Mucosa of descending colon (tissue), 3 donors: ENCODE data around the gene RFX3. TPM values are rescaled to one million over a fixed set of nuclear protein-coding genes. Genes with fewer than 3 reads are reported as not detected.

ENCODE experiments used
- ATAC-seq: fragments of 200-7000 bp; cut with Tn5 transposase; one replicate; pipeline ENCODE4 v1.9.1; 2020; ENCODE audit warnings: mild to moderate bottlenecking, moderate library complexity
- DNase-seq, 3 donors: peaks; one replicate each; pipeline ENCODE4 v3.0.0-alpha.2; 2020
- H3K36me3 ChIP-seq: fragments of 200-600 bp; one replicate; pipeline ENCODE4 v1.8.0; 2021; ENCODE audit warnings: low read depth, mild to moderate bottlenecking
- H3K4me1 ChIP-seq: fragments of 200-600 bp; one replicate; pipeline ENCODE4 v1.8.0; 2021; ENCODE audit warnings: low read depth, mild to moderate bottlenecking
- H3K4me3 ChIP-seq: fragments of 200-600 bp; one replicate; pipeline ENCODE4 v1.8.0; 2021; ENCODE audit warnings: mild to moderate bottlenecking
- H3K9me3 ChIP-seq: fragments of 200-600 bp; one replicate; pipeline ENCODE4 v1.8.0; 2021; ENCODE audit warnings: mild to moderate bottlenecking
- CTCF ChIP-seq: fragments of 200-600 bp; IDR thresholded peaks from one replicate; pipeline ENCODE4 v1.8.0; 2022; ENCODE audit warnings: antibody characterized with exemption, mild to moderate bottlenecking
- intact Hi-C, 2 donors: fragments of 100-400 bp; cut with DNase I in 1 of 2; cut with micrococcal nuclease in 1 of 2; formaldehyde crosslinking; loops; one replicate each; pipeline versions ENCODE4 v1.11.0 to v1.11.1; 2022; cut with DNase I, micrococcal nuclease
- total RNA-seq, 3 donors: library from RNA; stranded (reverse); fragmentation: NEBNext Ultra II Directional in 2 of 3; extraction: Animal tissue kit (Norgen Biotek cat#: 25700) in 2 of 3; gene quantifications; one replicate each; pipeline versions ENCODE4 v1.2.1 to v1.2.4, GENCODE V29; 2021 to 2023
- donor health status: DM: no; HTN: no; CAD: no; lungs with moderate emphysema.
- donor health status: DM: no; HTN: no; CAD: no.
- donor health status: DM: no; HTN: yes; CAD: no.

Gene RFX3
- total RNA-seq, 3 donors from 2014 or later: 12.0 to 13.3 (median 12.3) TPM

DNA sequence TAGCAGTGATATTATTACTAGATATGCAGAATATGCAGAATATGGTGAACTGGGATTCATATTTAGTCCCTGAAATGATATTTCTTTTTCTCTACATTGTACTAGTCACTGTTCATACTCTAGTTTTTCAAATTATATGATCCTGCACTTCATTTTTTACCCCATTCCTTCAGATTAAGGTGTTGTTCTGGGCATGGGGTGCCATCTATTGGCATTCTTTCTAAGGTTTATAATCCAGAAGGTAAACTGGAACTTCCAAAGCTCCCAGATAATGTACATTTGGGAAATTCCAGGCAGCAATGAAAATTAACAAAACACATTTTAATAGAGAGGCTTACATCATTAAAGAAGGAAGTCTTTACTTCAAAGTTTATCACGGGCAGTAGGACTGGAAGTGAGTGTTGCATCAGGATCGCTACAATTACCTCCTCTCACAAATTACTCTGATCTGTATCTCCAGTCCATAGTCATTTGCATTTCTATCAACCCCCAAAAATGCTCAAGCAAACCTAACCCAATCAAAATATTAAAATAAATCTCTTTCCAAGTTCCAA lies 12.5 kb downstream of the RFX3 start:
- ATAC-seq: no peak
- DNase-seq: no peak
- Histone ChIP-seq H3K36me3 (no peaks in the 10 kb centered on the region), H3K4me3 (no peak overlapping the region), H3K9me3 (no peaks in the 10 kb centered on the region), H3K4me1 (no peaks in the 10 kb centered on the region)
- intact Hi-C loops: no loop called here
- TF ChIP-seq CTCF: no peak

GRCh38 chr9:3511551-3511950 lies 14.2 kb downstream of the RFX3 start:
- no peaks in the 10 kb centered on the region for H3K36me3 ChIP-seq
- ATAC-seq (no peak), DNase-seq (no peak)
- H3K9me3 ChIP-seq: no peaks in the 10 kb centered on the region
- no peaks in the 10 kb centered on the region for H3K4me1 ChIP-seq
- intact Hi-C loops: no loop called here
- no peak overlapping the region for H3K4me3 ChIP-seq
- TF ChIP-seq CTCF: no peak

DNA sequence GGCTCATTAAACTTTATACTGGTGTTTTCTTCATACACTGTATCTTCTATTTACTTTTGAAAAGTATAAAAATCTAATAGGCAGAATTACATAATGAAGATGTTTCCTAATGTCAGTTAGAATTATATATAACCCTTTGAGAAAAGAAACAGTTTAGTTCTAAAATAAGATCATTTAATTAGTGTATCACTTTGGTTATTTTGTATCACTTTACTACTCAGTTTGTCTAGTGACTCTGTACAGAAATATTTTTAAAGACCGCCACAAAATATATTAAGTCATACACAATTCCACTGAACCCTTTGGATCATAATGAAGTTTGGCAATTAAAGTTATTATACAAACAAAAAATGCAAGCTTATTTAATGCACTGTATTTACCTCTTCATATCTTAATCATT lies 15.0 kb downstream of the RFX3 start:
- TF ChIP-seq CTCF: no peak
- intact Hi-C loops: no loop called here
- Histone ChIP-seq H3K36me3 (no peaks in the 10 kb centered on the region), H3K4me3 (no peak overlapping the region), H3K4me1 (no peaks in the 10 kb centered on the region), H3K9me3 (no peaks in the 10 kb centered on the region)
- DNase-seq (no peak), ATAC-seq (no peak)

DNA sequence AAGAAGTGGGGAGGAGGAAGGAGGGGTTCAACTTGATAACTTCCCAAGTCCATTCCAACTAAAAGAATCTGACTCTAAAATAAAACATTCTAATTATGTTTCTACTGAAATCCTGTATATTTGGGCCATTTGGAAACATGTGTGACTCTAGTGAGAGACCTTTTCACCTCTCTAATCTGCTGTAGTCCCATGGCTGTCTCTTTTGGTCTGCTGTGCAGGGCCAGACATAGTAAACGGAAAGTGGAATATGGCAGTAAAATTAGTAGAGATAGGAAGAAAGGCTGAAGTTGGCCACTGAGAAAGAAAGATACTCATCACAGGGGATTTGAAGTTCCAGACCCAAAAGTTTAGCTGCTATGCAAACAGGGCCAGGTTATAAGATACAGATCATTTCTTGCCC lies 15.9 kb downstream of the RFX3 start:
- H3K4me1 ChIP-seq: no peaks in the 10 kb centered on the region
- ATAC-seq (no peak), DNase-seq (no peak)
- intact Hi-C loops: no loop called here
- H3K36me3 ChIP-seq: no peaks in the 10 kb centered on the region
- no peak for TF ChIP-seq CTCF
- H3K4me3 ChIP-seq: no peak overlapping the region
- H3K9me3 ChIP-seq: no peaks in the 10 kb centered on the region

GRCh38 chr9:3508521-3509291 lies 17.1 kb downstream of the RFX3 start:
- intact Hi-C loops: no loop called here
- TF ChIP-seq CTCF: no peak
- DNase-seq: no peak
- no peak for ATAC-seq
- H3K36me3 ChIP-seq: no peaks in the 10 kb centered on the region
- no peaks in the 10 kb centered on the region for H3K9me3 ChIP-seq
- H3K4me1 ChIP-seq: no peaks in the 10 kb centered on the region
- peak overlapping the region; percentile 0 for H3K4me3 ChIP-seq
